ENCODE data around the gene ERICH6. TPM values are rescaled to one million over a fixed set of nuclear protein-coding genes. Genes with fewer than 3 reads are reported as not detected.

The ERICH6 gene
- total and polyA plus RNA-seq, 2 donors (not counting 3 experiments of a cell fraction or from before 2014, with no cell fraction given) = not detected

- no peaks in the 10 kb centered on the region for H3K27me3 ChIP-seq (ENCODE audit: control insufficient read depth in 2 of 2, insufficient read depth in 2 of 2, low read length in 2 of 2)
- H3K9me1 ChIP-seq (replicated peaks; ENCODE audit: control insufficient read depth, extremely low read depth, insufficient read depth, low read length) = no peaks in the 10 kb centered on the region
- POLR2A ChIA-PET = no interaction called here
- H3K4me1 ChIP-seq (ENCODE audit: control insufficient read depth, extremely low read depth, insufficient read depth, low read length) = no peaks in the 10 kb centered on the region
- H3K9me3 ChIP-seq (replicated peaks; ENCODE audit: control insufficient read depth, insufficient read depth, low read length) = no peaks in the 10 kb centered on the region
- CTCF ChIA-PET = interaction anchor here (1.0 kb wide), 1 partner anchor 31 kb away, joined by 3 read pairs; no protein-coding TSS in a partner anchor
- no peak for DNase-seq (ENCODE audit: low read depth, low spot score)
- no peak overlapping the region for H3K27ac ChIP-seq (ENCODE audit: insufficient read depth, low read depth, low read length)
- intact Hi-C loops (cut with micrococcal nuclease) (no loop called here), dilution Hi-C loops (cut with MboI; ENCODE audit: extremely low pct_ligation_motif_present, low sequenced_read_pairs) (no loop called here)
- H3K79me2 ChIP-seq (ENCODE audit: control insufficient read depth, insufficient read depth, low read length) = peaks cover 52% of the 10 kb centered on the region
- no peak overlapping the region for H3K4me3 ChIP-seq (replicated peaks in 1 of 3; ENCODE audit: insufficient read depth in 1 of 3, low read depth in 1 of 3, low read length in 3 of 3)
- BruUV-seq (replicated peaks) = no TSS peak
- H3K4me2 ChIP-seq (ENCODE audit: insufficient read depth, low read length) = no peak overlapping the region
- H2AFZ ChIP-seq (ENCODE audit: low read depth, low read length) = no peak overlapping the region
- TF ChIP-seq EZH2 (IDR thresholded peaks at IDR 0.05; ENCODE audit: borderline replicate concordance, low read depth, low read length, severe bottlenecking) = no peak
- no peak for TF ChIP-seq FOS (IDR thresholded peaks at IDR 0.05; ENCODE audit: borderline replicate concordance, insufficient read depth, low read length)
- TF ChIP-seq GATA2 (IDR thresholded peaks at IDR 0.05; ENCODE audit: insufficient read depth, insufficient read length, low read depth, low read length) = no peak
- no peak for TF ChIP-seq CTCF (IDR thresholded peaks at IDR 0.05; ENCODE audit: extremely low read depth in 1 of 2, insufficient read depth in 1 of 2, low read depth in 1 of 2, low read length in 2 of 2)
- TF ChIP-seq JUN (IDR thresholded peaks at IDR 0.05; ENCODE audit: borderline replicate concordance, insufficient read depth, insufficient read length, low read depth) = no peak
- no peak for TF ChIP-seq POLR2AphosphoS5 (IDR thresholded peaks at IDR 0.05; ENCODE audit: insufficient read depth, low read depth, low read length)
- FAIRE-seq = no peak
- H3K9ac ChIP-seq (replicated peaks; ENCODE audit: extremely low read depth, insufficient read depth, low read length) = no peak overlapping the region
- H3K36me3 ChIP-seq (ENCODE audit: control insufficient read depth in 2 of 2, extremely low read depth in 1 of 2, insufficient read depth in 2 of 2, low read length in 2 of 2) = peaks cover 0 to 7% of the 10 kb centered on the region in 2 experiments
- H4K20me1 ChIP-seq (replicated peaks; ENCODE audit: control insufficient read depth, extremely low read depth, insufficient read depth, low read length) = no peaks in the 10 kb centered on the region
These were observed 39.8 kb upstream of the ERICH6 start for GRCh38 chr3:150743508-150743907.
